NCI-H1417 (cell line): ENCODE data around the gene CCDC63.

Source experiments
- DNase-seq, 3 experiments: peaks; one replicate each; lab custom pipeline; 2025; lab: John Stamatoyannopoulos, UW

Gene CCDC63

DNA sequence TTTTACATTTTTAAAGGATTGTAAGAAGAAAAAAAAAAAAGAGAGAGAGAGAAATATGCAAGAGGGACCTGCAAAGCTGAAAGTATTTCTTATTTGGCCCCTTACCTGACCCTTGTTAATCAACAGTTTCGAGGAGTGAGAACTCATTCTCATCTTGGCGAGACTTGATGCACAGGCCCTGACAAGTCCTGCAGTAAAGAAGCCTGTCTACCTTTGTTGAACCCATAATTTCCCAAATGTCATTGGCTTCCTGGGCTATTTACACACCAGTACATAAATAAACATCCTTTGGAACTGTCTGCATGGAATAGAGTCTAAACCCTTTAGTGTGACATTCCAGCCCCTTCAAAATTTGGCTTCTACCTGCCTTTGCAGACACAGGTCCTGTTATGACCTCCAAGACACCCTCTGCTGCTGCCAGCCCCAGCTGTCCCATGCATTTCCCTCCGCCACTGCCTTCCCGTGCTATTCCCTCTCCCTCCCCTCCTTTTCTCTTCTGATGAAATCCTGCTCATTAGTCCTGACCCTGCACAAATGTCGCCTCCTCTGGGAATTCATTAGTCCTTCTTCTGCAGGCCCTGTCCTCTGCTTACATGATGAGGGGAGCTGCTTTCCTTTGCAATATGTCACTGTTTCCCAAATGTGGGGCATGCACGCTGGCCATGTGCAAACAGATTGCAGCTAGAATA lies 38.5 kb downstream of the CCDC63 start:
- peak in 2 of 3 experiments; percentile 53 to 87 for DNase-seq

DNA sequence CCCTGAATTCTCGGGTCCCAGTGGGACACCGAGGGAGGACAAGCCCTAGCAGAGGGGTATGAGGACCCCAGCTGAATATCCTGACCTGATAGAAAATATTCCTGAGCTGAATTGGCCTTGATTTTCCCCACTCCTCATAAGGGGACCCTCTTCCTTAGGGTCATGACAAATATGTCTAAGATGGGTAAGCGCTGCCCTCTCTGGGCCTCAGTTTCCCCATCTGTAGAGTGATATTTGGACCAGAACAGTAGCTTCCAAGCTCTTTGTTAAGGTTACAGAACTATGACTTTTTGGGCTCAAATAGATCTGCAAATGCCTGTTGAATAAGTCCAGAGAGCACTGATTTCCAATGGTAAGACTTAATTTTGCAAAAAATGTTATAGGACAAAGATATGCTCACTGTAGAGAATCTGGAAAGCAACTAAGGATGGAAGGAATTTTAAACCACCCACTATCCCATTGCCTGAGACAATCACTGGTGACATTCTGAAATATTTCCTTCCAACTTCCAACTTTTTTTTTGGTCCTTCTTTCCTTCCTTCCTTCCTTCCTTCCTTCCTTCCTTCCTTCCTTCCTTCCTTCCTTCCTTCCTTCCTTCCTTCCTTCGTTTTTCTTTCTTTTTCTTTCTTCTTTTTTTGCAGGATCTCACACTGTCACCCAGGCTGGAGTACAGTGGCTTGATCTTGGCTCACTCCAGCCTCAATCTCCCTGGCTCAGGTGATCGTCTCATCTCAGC lies 41.6 kb downstream of the CCDC63 start:
- DNase-seq = no peak

DNA sequence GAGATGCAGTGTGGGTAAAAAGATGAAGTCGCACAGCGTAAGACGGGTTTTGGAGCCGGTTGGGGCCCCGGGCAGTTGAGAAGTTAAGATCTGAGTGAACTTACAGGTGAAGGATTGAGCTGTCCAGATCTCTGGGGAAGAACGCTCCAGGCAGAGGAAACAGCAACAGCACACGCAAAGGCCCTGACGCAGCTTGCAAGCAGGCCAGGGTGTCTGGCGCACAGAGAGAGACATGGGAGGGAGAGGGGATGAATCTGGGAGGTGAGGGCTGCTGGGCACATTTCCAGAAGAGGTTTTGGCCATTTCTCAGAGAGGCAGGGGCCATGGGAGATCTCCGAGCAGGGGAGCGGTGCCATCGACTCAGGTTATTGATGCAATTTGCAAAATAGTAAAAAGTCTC lies 42.6 kb downstream of the CCDC63 start:
- no peak for DNase-seq

DNA sequence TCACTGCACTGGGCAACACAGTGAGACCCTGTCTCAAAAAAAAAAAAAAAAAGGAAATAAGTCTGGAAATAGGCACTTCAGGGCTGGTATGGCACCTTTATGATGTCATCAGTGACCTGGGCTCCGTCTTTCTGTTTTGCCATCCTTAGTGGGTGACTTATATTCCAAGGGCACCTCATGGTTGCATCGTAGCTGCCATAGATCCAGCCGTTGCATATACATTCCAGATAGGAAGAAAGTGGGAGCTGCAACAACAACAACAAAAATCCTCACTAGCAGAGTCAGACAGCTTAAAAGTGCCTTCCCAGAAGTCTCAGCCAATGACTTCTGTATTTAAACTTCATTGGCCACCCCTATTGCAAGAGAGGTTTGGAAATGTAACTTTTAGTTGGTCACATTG lies 47.2 kb downstream of the CCDC63 start:
- DNase-seq = peak in 1 of 3 experiments; percentile 65

DNA sequence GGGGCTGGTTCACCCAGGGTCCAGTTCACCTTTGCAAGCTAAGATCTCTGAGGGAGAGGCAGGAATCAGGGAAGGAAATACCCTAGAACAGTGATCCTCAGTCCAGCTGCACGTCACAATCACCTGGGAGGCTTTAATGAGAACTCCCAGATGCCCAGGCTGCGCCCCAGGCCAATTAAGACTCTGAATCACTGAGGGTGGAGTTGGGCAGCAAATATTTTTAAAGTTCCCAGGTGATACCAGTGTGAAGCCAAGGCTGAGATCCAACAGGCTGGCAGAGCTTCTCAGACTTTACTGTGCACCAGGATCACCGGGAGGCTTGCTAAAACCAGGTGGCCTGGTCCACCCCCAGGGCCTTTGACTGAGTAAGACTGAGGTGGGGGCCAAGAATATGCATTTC lies 49.8 kb downstream of the CCDC63 start:
- DNase-seq = peak in 2 of 3 experiments; percentile 7 to 43

DNA sequence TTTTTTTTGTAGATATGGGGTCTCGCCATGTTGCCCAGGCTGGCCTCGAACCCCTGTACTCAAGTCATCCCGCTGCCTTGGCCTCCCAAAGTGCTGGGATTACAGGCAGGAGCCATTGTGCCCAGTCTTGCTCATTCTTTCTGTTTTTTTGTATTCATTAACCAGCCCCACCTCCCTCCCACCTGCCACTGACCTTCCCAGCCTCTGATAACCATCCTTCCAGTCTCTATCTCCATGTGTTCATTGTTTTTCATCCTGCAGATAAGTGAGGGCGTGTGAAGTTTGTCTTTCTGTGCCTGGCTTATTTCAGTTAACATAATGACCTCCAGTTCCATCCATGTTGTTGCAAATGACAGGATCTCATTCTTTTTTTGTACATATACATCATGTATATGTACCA lies 54.6 kb downstream of the CCDC63 start:
- DNase-seq = no peak

DNA sequence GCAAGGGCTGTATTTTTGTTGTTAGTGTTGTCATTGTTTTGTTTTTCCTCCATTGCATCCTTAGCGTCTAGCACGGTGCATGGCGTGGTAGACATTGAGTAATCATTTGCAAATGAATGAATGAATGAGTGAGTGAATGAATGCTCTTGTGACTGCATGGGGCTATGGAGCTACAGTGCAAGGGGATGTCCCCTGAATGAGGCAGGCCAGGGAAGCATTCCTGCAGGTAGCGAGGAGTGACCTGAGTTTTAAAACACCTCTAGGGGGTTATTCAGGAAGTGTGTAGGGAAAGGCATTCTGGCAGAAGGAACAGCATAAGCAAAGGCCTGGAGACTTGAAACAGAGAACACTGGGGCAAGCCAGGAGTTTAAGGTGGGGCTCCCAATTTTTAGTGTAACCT lies 56.7 kb downstream of the CCDC63 start:
- DNase-seq = no peak

DNA sequence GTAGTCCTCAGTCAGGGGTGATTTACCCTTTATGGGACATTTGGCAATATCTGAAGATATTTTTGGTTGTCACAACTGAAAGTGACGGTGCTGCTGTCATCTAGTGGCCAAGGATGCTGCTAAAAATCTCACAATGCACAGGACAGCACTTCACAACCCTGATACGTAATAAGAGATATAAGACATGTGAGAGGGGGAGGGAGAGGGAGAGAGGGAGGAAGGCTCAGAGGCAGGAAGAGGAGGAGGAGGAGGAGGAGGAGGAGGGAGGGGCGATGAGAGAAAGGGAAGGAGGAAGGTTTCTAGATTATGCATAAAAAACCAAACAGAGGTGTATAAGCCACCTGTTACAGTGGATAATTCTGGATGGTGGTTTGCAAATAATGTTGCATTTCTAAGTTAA lies 59.3 kb downstream of the CCDC63 start:
- peak in 1 of 3 experiments; percentile 14 for DNase-seq

DNA sequence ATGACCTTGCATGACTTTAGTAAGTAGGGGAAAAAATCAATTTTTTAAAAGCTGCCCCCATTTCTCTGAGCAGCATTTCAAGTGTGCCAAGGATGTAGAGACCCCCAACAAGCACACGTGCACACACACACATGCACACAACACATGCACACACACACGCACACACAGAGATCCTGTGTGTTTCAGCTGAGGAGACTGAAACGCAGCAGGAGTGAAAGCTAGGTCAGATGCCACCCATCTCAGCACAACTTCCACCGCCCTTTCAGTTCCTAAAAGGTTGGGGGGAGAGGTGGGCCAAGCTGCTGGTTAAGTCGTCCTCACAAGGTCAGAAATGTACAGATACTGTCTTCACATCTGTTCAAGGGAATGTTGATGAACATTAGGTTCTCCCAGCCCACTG lies 59.7 kb downstream of the CCDC63 start:
- DNase-seq = no peak

DNA sequence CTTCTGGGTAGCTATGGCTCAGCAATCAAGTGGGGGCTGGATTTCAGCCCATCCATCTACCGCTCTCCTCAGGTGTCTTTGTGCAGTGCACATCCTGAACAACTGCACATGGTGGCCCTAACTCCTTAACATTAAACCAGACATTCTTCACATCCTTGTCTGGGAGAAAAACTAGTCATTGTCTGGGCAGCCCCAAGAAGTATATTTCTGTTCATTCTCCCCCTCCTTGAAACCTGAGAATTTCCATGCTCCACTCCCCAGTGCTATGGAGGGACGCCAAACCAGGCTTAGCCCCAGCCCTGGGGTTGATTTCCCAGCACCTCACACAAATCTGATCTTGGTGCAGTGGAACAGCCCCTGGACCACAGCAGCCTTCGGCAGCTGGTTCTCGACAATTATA lies 60.2 kb downstream of the CCDC63 start:
- no peak for DNase-seq

DNA sequence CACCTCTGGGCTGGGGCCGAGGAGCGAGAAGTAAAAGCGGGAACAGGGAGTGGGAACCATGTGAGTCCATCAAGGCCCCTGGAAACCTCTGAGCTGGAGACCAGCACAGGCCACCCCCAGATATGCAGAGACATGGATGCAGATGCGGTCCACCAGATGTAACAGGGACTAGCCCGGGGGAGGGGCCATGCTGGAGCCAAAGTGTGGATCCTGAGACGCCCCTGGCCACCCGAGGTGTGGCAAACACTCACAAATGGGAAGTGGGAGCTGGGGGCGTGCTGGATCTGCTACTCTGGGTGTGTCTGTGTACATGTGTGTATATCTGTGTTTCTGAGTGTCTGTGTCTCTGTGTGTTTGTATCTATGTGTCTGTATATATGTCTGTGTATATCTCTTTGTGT lies 60.8 kb downstream of the CCDC63 start:
- DNase-seq = no peak

DNA sequence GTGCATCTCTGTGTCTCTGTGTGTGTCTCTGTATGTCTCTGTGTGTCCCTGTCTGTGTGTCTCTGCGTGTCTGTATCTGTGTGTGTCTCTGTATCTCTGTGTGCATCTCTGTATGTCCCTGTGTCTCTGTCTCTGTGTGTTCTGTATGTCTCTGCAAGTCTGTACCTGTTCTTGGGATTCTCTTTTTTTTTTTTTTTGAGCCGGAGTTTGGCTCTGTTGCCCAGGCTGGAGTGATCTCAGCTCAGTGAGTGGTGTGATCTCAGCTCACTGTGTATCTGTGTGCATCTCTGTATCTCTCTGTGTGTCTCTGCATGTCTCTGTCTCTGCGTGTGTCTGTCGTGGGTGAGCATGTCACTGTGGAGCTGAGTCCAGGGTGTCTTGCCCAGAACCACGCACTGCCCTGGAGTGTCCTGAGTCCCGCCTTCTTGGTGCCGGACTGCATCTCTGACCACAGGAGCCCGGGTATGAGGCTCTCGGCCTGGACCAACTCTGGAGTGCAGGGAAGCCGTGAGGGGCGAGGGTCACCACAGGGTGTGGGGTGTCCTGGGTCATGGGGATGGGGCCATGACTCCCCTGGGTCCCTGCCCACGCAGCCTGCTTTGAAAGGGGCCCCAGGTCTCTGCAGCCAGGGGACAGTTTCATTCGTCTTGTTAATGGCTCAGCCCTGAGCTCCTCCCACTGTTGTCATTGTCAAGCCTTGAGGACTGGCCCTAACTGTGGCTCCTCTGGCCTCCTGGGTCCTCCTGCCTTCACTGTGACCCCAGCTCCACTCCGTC lies 61.8 kb downstream of the CCDC63 start:
- DNase-seq = no peak

DNA sequence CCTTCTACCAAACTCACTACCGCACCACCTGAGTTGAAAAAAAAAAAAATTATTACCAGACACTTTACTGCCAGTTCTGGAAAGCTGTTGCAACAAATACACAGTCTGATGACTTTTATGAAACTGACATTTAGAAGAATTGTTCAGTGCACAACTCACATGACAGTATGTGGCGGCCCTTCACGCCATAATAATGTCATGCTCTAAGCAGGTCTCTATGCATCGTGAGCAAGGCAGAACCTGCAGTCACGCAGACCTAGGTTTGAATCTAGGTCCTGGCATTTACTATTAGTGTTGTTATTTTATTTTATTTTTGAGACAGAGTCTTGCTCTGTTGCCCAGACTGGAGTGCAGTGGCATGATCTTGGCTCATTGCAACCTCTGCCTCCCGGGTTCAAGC lies 65.5 kb downstream of the CCDC63 start:
- no peak for DNase-seq

DNA sequence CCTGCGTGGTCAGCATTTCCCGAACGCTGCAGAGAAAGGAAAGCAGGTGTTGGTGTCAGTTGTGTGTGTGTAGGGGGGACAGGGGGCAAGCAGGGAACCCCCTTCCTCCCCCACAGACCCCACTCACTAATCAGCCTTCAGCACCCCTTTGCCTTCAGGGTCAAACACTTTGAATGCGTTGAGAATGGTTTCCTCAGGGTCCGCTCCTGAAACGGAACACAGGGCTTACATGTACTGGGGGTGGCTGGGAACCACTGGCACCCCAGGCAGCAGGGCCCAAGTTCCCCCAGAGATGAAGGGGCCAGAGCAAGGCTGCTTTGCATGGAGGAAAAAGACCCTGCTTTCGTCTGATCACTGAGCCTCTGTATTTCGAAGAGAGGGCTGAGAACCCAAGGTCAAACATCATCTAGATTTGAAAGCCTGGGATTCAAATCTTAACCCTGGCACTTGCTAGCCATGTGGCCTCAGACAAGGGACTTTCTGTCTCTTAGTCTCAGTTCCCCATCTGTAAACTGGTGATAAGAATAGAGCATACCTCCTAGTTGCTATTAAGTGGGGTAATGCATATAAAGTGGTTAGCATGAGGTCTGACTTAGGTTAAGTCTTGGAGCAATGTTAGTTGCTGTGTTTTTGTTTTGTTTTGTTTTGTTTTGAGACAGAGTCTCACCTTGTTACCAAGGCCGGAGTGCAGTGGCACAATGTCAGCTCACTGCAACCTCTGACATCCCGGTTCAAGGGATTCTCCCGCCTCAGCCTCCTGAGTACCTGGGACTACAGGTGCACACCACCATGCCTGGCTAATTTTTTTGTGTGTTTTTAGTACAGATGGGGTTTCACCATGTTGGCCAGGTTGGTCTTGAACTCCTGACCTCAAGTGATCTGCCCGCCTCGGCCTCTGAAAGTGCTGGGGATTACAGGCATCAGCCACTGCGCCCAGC lies 66.6 kb downstream of the CCDC63 start:
- DNase-seq = no peak

DNA sequence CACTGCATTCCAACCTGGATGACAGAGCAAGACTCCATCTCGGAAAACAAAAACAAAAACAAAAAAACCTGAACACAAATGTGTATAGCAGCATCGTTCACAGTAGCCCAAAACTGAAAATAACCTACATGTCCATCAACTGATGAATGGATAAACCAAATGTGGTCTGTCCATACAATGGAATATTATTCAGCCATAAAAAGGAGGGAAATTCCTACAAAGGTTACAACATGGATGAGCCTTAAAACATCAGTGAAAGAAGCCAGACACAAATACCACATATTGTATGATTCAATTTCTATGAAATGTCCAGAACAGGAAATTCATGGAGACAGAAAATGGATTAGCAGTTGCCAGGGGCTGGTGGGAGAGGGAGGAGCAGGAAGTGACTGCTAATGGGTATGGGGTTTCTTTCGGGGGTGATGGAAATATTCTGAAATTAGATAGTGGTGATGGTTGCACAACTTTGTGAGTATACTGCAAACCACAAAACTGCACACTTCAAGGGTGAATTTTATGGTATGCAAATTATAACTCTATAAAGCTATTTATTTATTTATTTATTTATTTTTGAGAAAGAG lies 69.6 kb downstream of the CCDC63 start:
- no peak for DNase-seq

DNA sequence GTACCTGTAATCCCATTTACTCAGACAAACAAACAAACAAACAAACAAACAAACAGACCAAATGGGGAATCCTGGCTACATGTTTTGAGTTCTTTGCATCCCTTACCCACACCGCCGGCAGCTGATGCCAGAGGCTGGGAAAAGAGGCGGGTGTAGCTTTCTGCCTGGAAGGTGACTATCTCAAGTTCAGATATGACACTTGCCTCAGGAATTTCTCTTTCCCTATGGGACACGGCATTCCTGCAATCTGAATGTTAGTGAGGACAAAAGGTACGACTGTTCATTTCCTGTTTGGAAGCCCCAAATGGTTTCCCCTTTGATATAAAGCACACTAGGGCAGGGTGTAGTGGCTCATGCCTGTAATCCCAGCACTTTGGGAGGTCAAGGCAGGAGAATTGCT lies 70.7 kb downstream of the CCDC63 start:
- DNase-seq = no peak

DNA sequence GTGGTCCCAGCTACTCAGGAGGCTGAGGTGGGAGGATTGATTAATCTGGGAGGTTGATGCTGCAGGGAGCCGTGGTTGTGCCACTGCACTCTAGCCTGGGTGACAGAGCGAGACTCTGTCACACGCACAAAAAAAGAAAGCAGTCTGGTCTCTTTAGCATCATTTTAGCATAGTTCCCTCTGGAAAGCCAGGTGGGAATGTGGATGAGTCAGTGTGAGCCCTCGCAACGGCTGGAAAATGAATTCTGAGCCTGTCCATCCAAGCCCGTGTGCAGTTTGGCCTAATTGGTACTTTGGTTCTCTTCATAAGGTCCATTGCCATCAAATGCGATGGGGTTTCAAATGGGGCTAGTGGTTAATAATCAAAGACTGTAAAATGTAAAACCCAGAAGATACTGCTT lies 71.2 kb downstream of the CCDC63 start:
- DNase-seq = no peak

DNA sequence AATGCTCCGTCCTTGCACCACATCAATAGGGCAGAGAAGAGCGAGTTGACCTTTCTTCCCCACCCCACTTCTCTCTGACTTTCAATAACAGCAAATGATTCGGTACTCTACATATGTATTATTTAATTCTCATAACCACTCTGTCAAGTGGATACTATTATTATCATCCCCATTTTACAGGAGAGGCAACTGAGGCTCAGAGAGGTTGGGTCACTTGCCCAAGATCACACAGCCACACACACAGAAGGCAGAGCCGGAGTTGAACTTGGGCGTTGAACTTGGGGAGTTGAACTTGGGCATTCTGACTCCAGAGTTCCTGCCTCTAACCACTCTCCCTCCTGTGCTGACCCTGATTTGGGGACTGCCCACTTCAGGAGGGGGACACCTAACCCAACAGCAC lies 72.9 kb downstream of the CCDC63 start:
- DNase-seq = no peak

DNA sequence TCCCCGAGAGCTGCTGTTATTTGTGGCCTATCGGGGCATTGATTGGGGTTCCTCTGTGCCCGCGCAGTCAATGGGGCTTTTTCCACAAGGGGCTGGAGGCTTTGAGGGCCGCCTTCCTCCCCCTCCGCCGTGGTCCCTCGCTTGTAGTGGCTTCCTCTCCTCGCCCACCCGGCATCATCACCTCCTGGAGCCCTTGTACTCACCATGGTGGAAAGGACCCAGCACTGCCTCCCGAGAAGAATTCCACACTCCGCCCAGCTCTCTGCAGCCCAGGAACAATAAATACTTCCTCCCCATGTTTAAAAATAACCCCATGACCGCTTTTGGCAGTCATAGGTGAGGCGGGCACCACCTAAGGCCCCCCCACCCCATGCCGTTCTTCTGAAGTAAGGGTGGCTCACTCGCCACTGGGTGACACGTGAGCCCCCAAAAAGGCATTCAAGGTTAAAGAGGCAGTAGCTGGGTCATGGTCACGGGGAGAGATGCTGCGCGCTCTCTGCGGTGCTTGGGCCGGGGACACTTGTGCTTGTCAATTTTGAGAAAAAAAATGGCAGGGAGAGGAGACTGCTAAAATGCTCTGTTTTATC lies 73.6 kb downstream of the CCDC63 start, which contains the start of gene MYL2:
Gene MYL2 (minus strand): TSS at position 256 of the 587 bp plus-strand sequence. CDS start 50 bp downstream, at position 206.
- DNase-seq = no peak

DNA sequence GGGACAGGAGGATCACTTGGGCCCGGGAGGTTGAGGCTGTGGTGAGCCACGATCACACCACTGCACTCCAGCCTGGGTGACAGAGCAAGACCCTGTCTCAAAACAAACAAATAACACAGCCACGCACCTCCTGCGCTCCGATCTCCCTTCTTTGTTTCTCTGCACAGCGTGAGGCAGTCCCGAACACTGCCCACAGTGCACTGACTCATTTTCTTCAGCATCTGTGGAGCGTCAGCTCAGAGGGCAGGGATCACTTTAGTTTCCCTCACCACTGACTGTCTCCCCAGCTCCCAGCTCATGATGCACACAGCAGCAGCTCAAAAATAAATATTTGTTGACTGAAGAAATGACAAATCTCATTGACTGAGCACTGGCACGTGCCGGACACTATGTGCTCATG lies 74.5 kb downstream of the CCDC63 start:
- peak in 1 of 3 experiments; percentile 10 for DNase-seq

DNA sequence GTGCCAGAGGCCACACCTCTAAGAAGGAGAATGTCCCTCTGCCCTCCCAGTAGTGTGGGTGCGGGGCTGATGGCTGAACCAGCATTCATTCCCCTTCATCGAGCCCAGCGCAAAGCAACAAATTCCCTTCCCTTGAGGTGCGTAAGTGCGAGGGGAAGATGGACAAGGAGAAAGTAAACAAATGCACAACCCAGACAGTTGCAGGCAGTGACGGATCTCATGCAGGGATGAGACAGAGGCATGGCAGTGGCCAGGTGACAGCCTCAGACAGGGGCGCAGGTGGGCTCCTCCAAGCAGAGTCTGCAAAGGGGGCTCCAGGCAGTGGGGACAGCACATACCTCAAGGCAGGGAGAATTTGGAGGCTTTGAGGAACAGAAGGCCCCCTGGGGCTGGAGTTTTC lies 75.9 kb downstream of the CCDC63 start:
- no peak for DNase-seq
